Suprapubic skin (tissue), 4 donors: ENCODE data around the gene XRRA1.

Source experiments
- CTCF ChIP-seq, 2 donors: fragments of 200-600 bp in 1 of 2; fragments of 450-650 bp in 1 of 2; sonication (generic) in 1 of 2; IDR thresholded peaks; one replicate each; pipeline ENCODE4 v1.5.1; 2016 to 2019; ENCODE audit warnings: antibody characterized with exemption in 2 of 2, mild to moderate bottlenecking in 1 of 2, moderate library complexity in 1 of 2
- POLR2A ChIP-seq, 2 donors: fragments of 450-650 bp; IDR thresholded peaks; one replicate each; pipeline ENCODE4 v1.6.1; 2017; ENCODE audit warnings: antibody characterized with exemption in 2 of 2, mild to moderate bottlenecking in 2 of 2, moderate library complexity in 2 of 2
- POLR2AphosphoS5 ChIP-seq, 3 donors: sonication (generic); formaldehyde crosslinking; IDR thresholded peaks; one replicate each; pipeline ENCODE4 v1.6.1; 2017; ENCODE audit warnings: antibody characterized with exemption in 3 of 3

GRCh38 chr11:74956397-74957015 is 7.6 kb upstream of the XRRA1 start:
- TF ChIP-seq CTCF (IDR thresholded peaks at IDR 0.05) (no peak), POLR2AphosphoS5 (IDR thresholded peaks at IDR 0.05) (no peak), POLR2A (IDR thresholded peaks at IDR 0.05) (no peak)
